Activated CD4-positive, CD25-positive, alpha-beta regulatory T cell (primary cell): ENCODE measurements around the gene CLMN.
"Not testable (repeated sequence)": the region's sequence is repeated elsewhere in the genome, so short reads cannot be mapped to it uniquely, and the experiment has no call there.

Experiments used
- DNase-seq, 4 experiments: peaks; one replicate each; lab custom pipeline; 2025; lab: John Stamatoyannopoulos, UW

Gene CLMN

GRCh38 chr14:95217391-95217900 is 102.3 kb downstream of the CLMN start:
- DNase-seq: no peak

- DNase-seq: no peak
Measured at GRCh38 chr14:95216008-95216407, 103.7 kb downstream of the CLMN start.

GRCh38 chr14:95215094-95215725 is 104.5 kb downstream of the CLMN start:
- DNase-seq: no peak

GRCh38 chr14:95213774-95214173 is 105.9 kb downstream of the CLMN start:
- DNase-seq: no peak

GRCh38 chr14:95211721-95212504 is 107.8 kb downstream of the CLMN start:
- DNase-seq: no peak

- DNase-seq: no peak
Measured at GRCh38 chr14:95210699-95211098, 109.0 kb downstream of the CLMN start.

GRCh38 chr14:95208598-95208997 is 111.1 kb downstream of the CLMN start:
- no peak for DNase-seq

- no peak for DNase-seq
Measured at GRCh38 chr14:95207475-95208233, 112.1 kb downstream of the CLMN start.

- no peak for DNase-seq
Measured at GRCh38 chr14:95206534-95206933, 113.2 kb downstream of the CLMN start.

GRCh38 chr14:95204705-95205104 is 115.0 kb downstream of the CLMN start:
- DNase-seq: no peak

- DNase-seq: not testable (repeated sequence)
Measured at GRCh38 chr14:95201745-95202144, 118.0 kb downstream of the CLMN start.

GRCh38 chr14:95200404-95200803 is 119.3 kb downstream of the CLMN start:
- no peak for DNase-seq

- DNase-seq: no peak
Measured at GRCh38 chr14:95199298-95199983, 120.3 kb downstream of the CLMN start.

- no peak for DNase-seq
Measured at GRCh38 chr14:95198320-95198719, 121.4 kb downstream of the CLMN start.

GRCh38 chr14:95197551-95197950 is 122.2 kb downstream of the CLMN start:
- DNase-seq: no peak

GRCh38 chr14:95196826-95197545 is 122.7 kb downstream of the CLMN start:
- no peak for DNase-seq

- DNase-seq: no peak
Measured at GRCh38 chr14:95196268-95196667, 123.4 kb downstream of the CLMN start.

- no peak for DNase-seq
Measured at GRCh38 chr14:95195031-95195430, 124.7 kb downstream of the CLMN start.

GRCh38 chr14:95193081-95193480 is 126.6 kb downstream of the CLMN start:
- no peak for DNase-seq

GRCh38 chr14:95192311-95192710 is 127.4 kb downstream of the CLMN start:
- DNase-seq: no peak

GRCh38 chr14:95191445-95192199 is 128.1 kb downstream of the CLMN start:
- DNase-seq: no peak
